HUES48 (cell line): Measurements from ENCODE around the gene EARS2.
A peak's percentile ranks its signal among the peaks of the same experiment; 100 is the strongest.
"Not testable (repeated sequence)": the region's sequence is repeated elsewhere in the genome, so short reads cannot be mapped to it uniquely, and the experiment has no call there.

Source experiments
- H3K27ac ChIP-seq: one replicate; pipeline ENCODE4 v1.7.0; 2013; ENCODE audit warnings: low read depth, low read length, inconsistent platforms
- H3K27me3 ChIP-seq: 2 replicates; pipeline ENCODE4 v1.6.1; 2013; ENCODE audit warnings: mild to moderate bottlenecking, low read length; ENCODE audit not compliant: control insufficient read depth, insufficient read depth
- H3K36me3 ChIP-seq: 2 replicates; pipeline ENCODE4 v1.6.1; 2013; ENCODE audit warnings: low read length; ENCODE audit not compliant: control insufficient read depth, insufficient read depth
- H3K4me1 ChIP-seq: 2 replicates; pipeline ENCODE4 v1.6.1; 2013; ENCODE audit warnings: mild to moderate bottlenecking, low read length; ENCODE audit not compliant: control insufficient read depth, insufficient read depth
- H3K4me3 ChIP-seq: 2 replicates; pipeline ENCODE4 v1.5.1; 2013; ENCODE audit warnings: mild to moderate bottlenecking, low read depth, low read length
- H3K9ac ChIP-seq: 2 replicates; pipeline ENCODE4 v1.6.1; 2013; ENCODE audit warnings: mild to moderate bottlenecking, low read depth, low read length, moderate library complexity
- H3K9me3 ChIP-seq: 2 replicates; pipeline ENCODE4 v1.6.1; 2013; ENCODE audit warnings: low read length; ENCODE audit not compliant: control insufficient read depth, insufficient read depth

Gene EARS2

GRCh38 chr16:23566724-23567123 lies 9.6 kb upstream of the EARS2 start:
- H3K36me3 ChIP-seq: peaks cover 97% of the 10 kb centered on the region
- no peaks in the 10 kb centered on the region for H3K27me3 ChIP-seq
- H3K27ac ChIP-seq: no peak overlapping the region
- no peaks in the 10 kb centered on the region for H3K4me1 ChIP-seq
- H3K9ac ChIP-seq: no peak overlapping the region
- no peak overlapping the region for H3K4me3 ChIP-seq
- no peaks in the 10 kb centered on the region for H3K9me3 ChIP-seq

GRCh38 chr16:23564575-23565363 lies 7.6 kb upstream of the EARS2 start:
- Histone ChIP-seq H3K9ac (no peak overlapping the region), H3K36me3 (peaks cover 97% of the 10 kb centered on the region), H3K27ac (no peak overlapping the region), H3K4me3 (no peak overlapping the region), H3K9me3 (no peaks in the 10 kb centered on the region), H3K4me1 (no peaks in the 10 kb centered on the region), H3K27me3 (no peaks in the 10 kb centered on the region)

GRCh38 chr16:23563186-23563585 lies 6.0 kb upstream of the EARS2 start:
- Histone ChIP-seq H3K4me1 (no peaks in the 10 kb centered on the region), H3K9me3 (no peaks in the 10 kb centered on the region), H3K27ac (no peak overlapping the region), H3K27me3 (no peaks in the 10 kb centered on the region), H3K4me3 (no peak overlapping the region), H3K36me3 (peaks cover 91% of the 10 kb centered on the region), H3K9ac (no peak overlapping the region)

GRCh38 chr16:23562505-23562904 lies 5.4 kb upstream of the EARS2 start:
- Histone ChIP-seq H3K36me3 (peaks cover 85% of the 10 kb centered on the region), H3K4me1 (no peaks in the 10 kb centered on the region), H3K9me3 (no peaks in the 10 kb centered on the region), H3K27me3 (no peaks in the 10 kb centered on the region), H3K27ac (no peak overlapping the region), H3K4me3 (no peak overlapping the region), H3K9ac (no peak overlapping the region)

- peaks cover 75% of the 10 kb centered on the region for H3K36me3 ChIP-seq
- no peaks in the 10 kb centered on the region for H3K4me1 ChIP-seq
- no peaks in the 10 kb centered on the region for H3K27me3 ChIP-seq
- no peak overlapping the region for H3K4me3 ChIP-seq
- no peaks in the 10 kb centered on the region for H3K9me3 ChIP-seq
- no peak overlapping the region for H3K27ac ChIP-seq
- no peak overlapping the region for H3K9ac ChIP-seq
Measured at GRCh38 chr16:23561586-23561985, 4.4 kb upstream of the EARS2 start.

GRCh38 chr16:23557779-23558702 lies 891 bp upstream of the EARS2 start:
- H3K9ac ChIP-seq: peak overlapping the region; percentile 86
- no peaks in the 10 kb centered on the region for H3K27me3 ChIP-seq
- H3K4me3 ChIP-seq: peak overlapping the region; percentile 80
- H3K9me3 ChIP-seq: no peaks in the 10 kb centered on the region
- H3K27ac ChIP-seq: peak overlapping the region; percentile 96
- peaks cover 46% of the 10 kb centered on the region for H3K36me3 ChIP-seq
- H3K4me1 ChIP-seq: no peaks in the 10 kb centered on the region

GRCh38 chr16:23554536-23554935 lies 2.6 kb downstream of the EARS2 start:
- Histone ChIP-seq H3K27me3 (no peaks in the 10 kb centered on the region), H3K9ac (no peak overlapping the region), H3K4me3 (no peak overlapping the region), H3K4me1 (no peaks in the 10 kb centered on the region), H3K36me3 (peaks cover 44% of the 10 kb centered on the region), H3K9me3 (no peaks in the 10 kb centered on the region), H3K27ac (no peak overlapping the region)

GRCh38 chr16:23552161-23552560 lies 5.0 kb downstream of the EARS2 start:
- Histone ChIP-seq H3K9ac (no peak overlapping the region), H3K27ac (no peak overlapping the region), H3K4me1 (no peaks in the 10 kb centered on the region), H3K9me3 (no peaks in the 10 kb centered on the region), H3K36me3 (peaks cover 55% of the 10 kb centered on the region), H3K4me3 (no peak overlapping the region), H3K27me3 (no peaks in the 10 kb centered on the region)

- peaks cover 77% of the 10 kb centered on the region for H3K36me3 ChIP-seq
Measured at GRCh38 chr16:23549938-23550337, 7.2 kb downstream of the EARS2 start.

GRCh38 chr16:23544436-23544835 lies 12.7 kb downstream of the EARS2 start:
- Histone ChIP-seq H3K36me3 (peaks cover 86% of the 10 kb centered on the region), H3K27me3 (no peaks in the 10 kb centered on the region), H3K9me3 (no peaks in the 10 kb centered on the region), H3K9ac (no peak overlapping the region), H3K4me3 (no peak overlapping the region), H3K4me1 (no peaks in the 10 kb centered on the region), H3K27ac (no peak overlapping the region)

More at GRCh38 chr16:23549938-23550337, 7.2 kb downstream of the EARS2 start:
- H3K9ac ChIP-seq: no peak overlapping the region
- no peaks in the 10 kb centered on the region for H3K4me1 ChIP-seq
- no peaks in the 10 kb centered on the region for H3K9me3 ChIP-seq
- H3K27me3 ChIP-seq: no peaks in the 10 kb centered on the region
- H3K27ac ChIP-seq: no peak overlapping the region
- no peak overlapping the region for H3K4me3 ChIP-seq

- not testable (repeated sequence) for H3K9me3 ChIP-seq, H3K4me1 ChIP-seq, H3K9ac ChIP-seq, H3K27ac ChIP-seq, H3K27me3 ChIP-seq, H3K4me3 ChIP-seq
- H3K36me3 ChIP-seq: peaks cover 87% of the 10 kb centered on the region
Measured at GRCh38 chr16:23540817-23541178, 16.4 kb downstream of the EARS2 start.
